ENCODE data around the gene PARVG. TPM values are rescaled to one million over a fixed set of nuclear protein-coding genes. Genes with fewer than 3 reads are reported as not detected.

PARVG gene
- total RNA-seq, 1 experiment from 2014 or later, result 1.3 TPM

GRCh38 chr22:44207173-44207980 lies 26.7 kb downstream of the PARVG start:
- Histone ChIP-seq H3T11ph (ENCODE audit: low read length) (no peak overlapping the region), H4K5ac (ENCODE audit: insufficient read length, low read depth, low read length) (no peak overlapping the region), H2BK15ac (ENCODE audit: low read depth, low read length) (no peak overlapping the region), H3K9me3 (ENCODE audit: control insufficient read depth, low read depth, low read length) (no peaks in the 10 kb centered on the region), H3K4me1 (ENCODE audit: insufficient read depth, low read length) (no peaks in the 10 kb centered on the region), H2BK120ac (ENCODE audit: low read depth, low read length, poor library complexity, severe bottlenecking) (no peak overlapping the region), H3K18ac (ENCODE audit: insufficient read length, low read depth, low read length) (no peak overlapping the region), H2BK5ac (ENCODE audit: insufficient read length, low read length) (no peak overlapping the region), H2AK5ac (ENCODE audit: insufficient read length, low read length) (no peak overlapping the region), H3K23ac (ENCODE audit: insufficient read length, low read depth, low read length) (no peak overlapping the region), H3K27me3 (ENCODE audit: insufficient read depth, low read length) (no peaks in the 10 kb centered on the region), H3K4ac (ENCODE audit: low read depth, low read length) (no peak overlapping the region), H3K27ac (ENCODE audit: insufficient read length, low read depth, low read length) (no peak overlapping the region), H4K20me1 (ENCODE audit: control insufficient read depth, insufficient read depth, insufficient read length) (no peaks in the 10 kb centered on the region), H3K14ac (ENCODE audit: insufficient read depth, low read length) (no peak overlapping the region; the same call in 1 of the 2 replicates), H2BK20ac (ENCODE audit: low read depth, low read length, poor library complexity, severe bottlenecking) (no peak overlapping the region), H3K79me2 (ENCODE audit: insufficient read depth, low read length) (no peaks in the 10 kb centered on the region), H4K8ac (replicated peaks; ENCODE audit: insufficient read length, low read depth, low read length) (no peak overlapping the region), H3K56ac (ENCODE audit: insufficient read length, low read depth, low read length) (no peak overlapping the region), H4K91ac (ENCODE audit: insufficient read length, low read depth, low read length) (no peak overlapping the region), H3K79me1 (ENCODE audit: insufficient read depth, low read depth, low read length, poor library complexity, severe bottlenecking) (no peaks in the 10 kb centered on the region), H3K4me2 (ENCODE audit: insufficient read depth, insufficient read length, low read length) (no peak overlapping the region), H2BK12ac (ENCODE audit: insufficient read length, low read depth, low read length) (no peak overlapping the region), H3K9ac (ENCODE audit: extremely low read depth, insufficient read length, low read length) (no peak overlapping the region), H2AFZ (ENCODE audit: low read length) (no peak overlapping the region), H3K23me2 (ENCODE audit: insufficient read length, low read depth, low read length, poor library complexity, severe bottlenecking) (no peaks in the 10 kb centered on the region)
- DNase-seq, result no peak
- Mint-ChIP-seq H3K27me3 (ENCODE audit: low read depth) (peaks cover 18% of the 10 kb centered on the region), H3K4me3 (no peak overlapping the region), H3K4me1 (peaks cover 0 to 4% of the 10 kb centered on the region in 2 experiments; a peak in 2 of 4 replicates), H3K27ac (no peak overlapping the region), H3K36me3 (ENCODE audit: insufficient read depth in 1 of 3, low read depth in 3 of 3) (peaks cover 0 to 3% (median 0%) of the 10 kb centered on the region in 3 experiments; a peak in 2 of 7 replicates), H3K9me3 (peaks cover 0 to 11% of the 10 kb centered on the region in 2 experiments; a peak in 3 of 5 replicates)
- WGBS (ENCODE audit: extremely low coverage, insufficient read length, low lambda C conversion rate), result no CpG with 5 or more reads among the region's 16 CpGs
- no peak for TF ChIP-seq CTCF (conservative IDR thresholded peaks at IDR 0.05)

Measured in H9 (cell line).